SK-N-MC (cell line): ENCODE measurements around the gene LTB.

ENCODE experiments used
- EZH2 ChIP-seq: fragments of 200-600 bp; sonication (generic); IDR thresholded peaks from one replicate; pipeline ENCODE4 v1.6.1; 2017; ENCODE audit warnings: antibody characterized with exemption
- POLR2AphosphoS5 ChIP-seq: IDR thresholded peaks from 2 replicates; pipeline ENCODE4 v1.6.1; 2012; ENCODE audit warnings: mild to moderate bottlenecking, low read depth, low read length, borderline replicate concordance

GRCh38 chr6:31631681-31632278, 49.6 kb upstream of the LTB start:
- TF ChIP-seq EZH2 (no peak), POLR2AphosphoS5 (no peak)
